ENCODE results near the gene HHATL.

DNA sequence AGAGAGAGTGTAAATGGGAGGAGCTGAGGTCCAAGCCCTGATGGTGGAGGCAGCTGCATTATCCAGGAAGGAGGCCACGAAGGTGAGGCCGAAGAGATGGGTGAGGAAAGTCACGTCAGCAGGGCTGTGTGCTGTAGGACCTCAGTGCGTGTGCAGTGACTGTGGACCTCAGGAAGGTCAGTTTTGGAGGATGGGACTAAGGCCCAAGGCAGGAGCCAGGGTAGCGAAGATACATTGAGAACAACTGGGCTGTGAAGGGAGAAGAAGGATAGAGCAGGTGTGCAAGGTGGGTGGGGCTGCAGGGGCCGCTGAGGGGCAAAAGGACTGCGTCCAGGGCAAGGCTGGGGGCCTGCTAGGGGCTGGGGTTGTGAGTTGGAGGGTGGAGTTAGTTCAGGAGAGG, 12.4 kb downstream of the HHATL start:
- TF ChIP-seq, protein P1, sequence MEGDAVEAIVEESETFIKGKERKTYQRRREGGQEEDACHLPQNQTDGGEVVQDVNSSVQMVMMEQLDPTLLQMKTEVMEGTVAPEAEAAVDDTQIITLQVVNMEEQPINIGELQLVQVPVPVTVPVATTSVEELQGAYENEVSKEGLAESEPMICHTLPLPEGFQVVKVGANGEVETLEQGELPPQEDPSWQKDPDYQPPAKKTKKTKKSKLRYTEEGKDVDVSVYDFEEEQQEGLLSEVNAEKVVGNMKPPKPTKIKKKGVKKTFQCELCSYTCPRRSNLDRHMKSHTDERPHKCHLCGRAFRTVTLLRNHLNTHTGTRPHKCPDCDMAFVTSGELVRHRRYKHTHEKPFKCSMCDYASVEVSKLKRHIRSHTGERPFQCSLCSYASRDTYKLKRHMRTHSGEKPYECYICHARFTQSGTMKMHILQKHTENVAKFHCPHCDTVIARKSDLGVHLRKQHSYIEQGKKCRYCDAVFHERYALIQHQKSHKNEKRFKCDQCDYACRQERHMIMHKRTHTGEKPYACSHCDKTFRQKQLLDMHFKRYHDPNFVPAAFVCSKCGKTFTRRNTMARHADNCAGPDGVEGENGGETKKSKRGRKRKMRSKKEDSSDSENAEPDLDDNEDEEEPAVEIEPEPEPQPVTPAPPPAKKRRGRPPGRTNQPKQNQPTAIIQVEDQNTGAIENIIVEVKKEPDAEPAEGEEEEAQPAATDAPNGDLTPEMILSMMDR (tag by site-specific recombination; IDR thresholded peaks at IDR 0.05), result no peak
- TF ChIP-seq, protein P2, sequence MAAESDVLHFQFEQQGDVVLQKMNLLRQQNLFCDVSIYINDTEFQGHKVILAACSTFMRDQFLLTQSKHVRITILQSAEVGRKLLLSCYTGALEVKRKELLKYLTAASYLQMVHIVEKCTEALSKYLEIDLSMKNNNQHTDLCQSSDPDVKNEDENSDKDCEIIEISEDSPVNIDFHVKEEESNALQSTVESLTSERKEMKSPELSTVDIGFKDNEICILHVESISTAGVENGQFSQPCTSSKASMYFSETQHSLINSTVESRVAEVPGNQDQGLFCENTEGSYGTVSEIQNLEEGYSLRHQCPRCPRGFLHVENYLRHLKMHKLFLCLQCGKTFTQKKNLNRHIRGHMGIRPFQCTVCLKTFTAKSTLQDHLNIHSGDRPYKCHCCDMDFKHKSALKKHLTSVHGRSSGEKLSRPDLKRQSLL (tag by site-specific recombination; IDR thresholded peaks at IDR 0.05), result no peak
- TF ChIP-seq, protein P3, sequence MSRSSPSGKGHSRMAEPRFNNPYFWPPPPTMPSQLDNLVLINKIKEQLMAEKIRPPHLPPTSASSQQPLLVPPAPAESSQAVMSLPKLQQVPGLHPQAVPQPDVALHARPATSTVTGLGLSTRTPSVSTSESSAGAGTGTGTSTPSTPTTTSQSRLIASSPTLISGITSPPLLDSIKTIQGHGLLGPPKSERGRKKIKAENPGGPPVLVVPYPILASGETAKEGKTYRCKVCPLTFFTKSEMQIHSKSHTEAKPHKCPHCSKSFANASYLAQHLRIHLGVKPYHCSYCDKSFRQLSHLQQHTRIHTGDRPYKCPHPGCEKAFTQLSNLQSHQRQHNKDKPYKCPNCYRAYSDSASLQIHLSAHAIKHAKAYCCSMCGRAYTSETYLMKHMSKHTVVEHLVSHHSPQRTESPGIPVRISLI (tag by site-specific recombination; IDR thresholded peaks at IDR 0.05), result no peak
- TF ChIP-seq ZNF350 (tag by site-specific recombination; IDR thresholded peaks at IDR 0.05) (no peak), ZNF473 (tag by site-specific recombination; IDR thresholded peaks at IDR 0.05) (no peak), ZNF266 (tag by site-specific recombination; IDR thresholded peaks at IDR 0.05; ENCODE audit: low read depth) (no peak), ZNF335 (tag by site-specific recombination; conservative IDR thresholded peaks at IDR 0.05) (no peak)
